Airway epithelial cell (primary cell): ENCODE data around the gene TGFB1. TPM values are rescaled to one million over a fixed set of nuclear protein-coding genes. Genes with fewer than 3 reads are reported as not detected.

Experiments
- total RNA-seq: library from RNA; depleted of rRNA; stranded (reverse); fragments of >200 nt; gene quantifications from 2 replicates; pipeline ENCODE4 v1.2.3, GENCODE V29; 2015

TGFB1 gene
- total RNA-seq, result 22.7 and 29.6 TPM in 2 replicates

DNA sequence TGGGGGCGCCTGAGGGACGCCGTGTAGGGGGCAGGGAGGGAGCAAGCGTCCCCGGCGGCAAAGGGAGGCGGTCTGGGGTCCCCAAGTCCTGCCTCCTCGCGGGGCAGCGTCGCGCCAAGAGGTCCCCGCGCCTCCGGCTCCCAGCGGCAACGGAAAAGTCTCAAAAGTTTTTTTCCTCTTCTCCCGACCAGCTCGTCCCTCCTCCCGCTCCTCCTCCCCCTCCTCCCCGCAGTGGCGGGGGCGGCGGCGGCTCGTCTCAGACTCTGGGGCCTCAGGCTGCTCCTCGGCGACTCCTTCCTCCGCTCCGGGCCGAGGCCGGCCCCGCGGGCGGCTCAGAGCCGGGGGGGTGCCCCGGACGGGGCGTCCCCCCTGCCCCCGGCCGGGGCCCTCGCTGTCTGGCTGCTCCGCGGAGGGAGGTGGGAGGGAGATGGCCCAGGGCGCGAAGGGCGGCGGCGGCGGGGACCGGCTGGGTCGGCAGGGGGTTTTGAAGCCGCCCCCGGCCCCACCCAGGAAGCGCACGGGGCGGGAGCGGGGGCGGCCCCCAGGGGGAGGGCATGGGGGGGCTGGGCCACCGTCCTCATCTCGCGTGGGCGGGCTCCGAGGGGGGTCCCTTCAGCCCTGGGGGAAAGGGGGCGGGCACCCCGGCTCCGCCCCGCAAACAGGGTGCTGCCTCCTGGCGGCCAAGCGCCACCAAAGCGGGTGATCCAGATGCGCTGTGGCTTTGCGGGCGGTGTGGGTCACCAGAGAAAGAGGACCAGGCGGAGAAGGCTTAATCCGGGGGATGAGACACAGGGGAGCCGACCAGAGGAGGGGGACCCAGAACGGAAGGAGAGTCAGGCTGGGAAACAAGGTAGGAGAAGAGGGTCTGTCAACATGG, at the start of gene TGFB1:
Gene TGFB1, minus strand, starts transcription at position 457 of the 877 bp plus-strand sequence. CDS start 878 bp downstream, outside the sequence.

DNA sequence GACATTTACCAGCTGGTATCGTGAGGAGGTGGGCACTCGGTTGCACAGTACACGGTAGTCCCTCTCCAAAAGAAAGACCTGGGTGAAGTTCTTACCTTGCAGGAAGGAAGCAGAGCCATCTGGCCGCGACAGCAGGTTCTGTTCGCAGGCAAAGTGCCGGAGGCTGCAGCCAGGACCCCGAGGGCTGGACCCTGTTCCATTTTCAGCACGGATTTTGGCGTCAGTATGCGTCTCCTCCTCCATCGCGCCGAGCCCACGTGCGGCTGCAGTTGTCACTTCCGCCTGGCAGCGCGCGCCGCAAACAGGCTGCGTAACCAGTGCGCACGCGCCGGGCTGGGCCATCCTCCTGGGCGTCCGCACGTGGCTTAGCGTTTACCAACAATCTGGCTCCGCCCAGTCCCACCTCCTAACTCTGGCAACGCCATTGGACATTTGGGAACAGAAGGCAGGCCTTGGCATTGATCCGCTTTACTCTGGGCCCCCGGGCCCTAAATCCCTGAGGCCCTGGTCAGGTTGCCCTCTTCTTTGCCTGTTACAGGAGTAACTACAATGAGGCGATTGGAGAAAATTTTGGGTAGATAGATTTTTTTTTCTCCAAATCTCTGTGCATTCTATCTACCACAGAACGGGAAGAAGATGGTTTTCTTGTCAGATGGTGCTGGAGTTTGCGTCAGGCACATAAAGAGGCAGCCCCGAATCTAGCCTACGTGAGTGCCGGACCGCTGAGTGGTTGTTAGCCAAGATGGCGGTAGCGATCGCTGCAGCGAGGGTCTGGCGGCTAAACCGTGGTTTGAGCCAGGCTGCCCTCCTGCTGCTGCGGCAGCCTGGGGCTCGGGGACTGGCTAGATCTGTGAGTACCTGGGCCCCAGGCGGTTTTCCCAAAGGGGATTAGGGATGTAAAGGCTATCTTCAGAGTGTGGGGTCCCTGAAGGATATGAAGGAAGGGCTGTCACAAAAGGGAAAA, 43.6 kb upstream of the TGFB1 start, which contains the start of the genes BCKDHA and EXOSC5:
Gene BCKDHA, plus strand, starts transcription at position 733 of the 964 bp plus-strand sequence. Its CDS starts 10 bp downstream, at position 743.
Gene EXOSC5, minus strand, starts transcription at position 274 of the 964 bp plus-strand sequence. Its CDS starts 31 bp downstream, at position 243.

DNA sequence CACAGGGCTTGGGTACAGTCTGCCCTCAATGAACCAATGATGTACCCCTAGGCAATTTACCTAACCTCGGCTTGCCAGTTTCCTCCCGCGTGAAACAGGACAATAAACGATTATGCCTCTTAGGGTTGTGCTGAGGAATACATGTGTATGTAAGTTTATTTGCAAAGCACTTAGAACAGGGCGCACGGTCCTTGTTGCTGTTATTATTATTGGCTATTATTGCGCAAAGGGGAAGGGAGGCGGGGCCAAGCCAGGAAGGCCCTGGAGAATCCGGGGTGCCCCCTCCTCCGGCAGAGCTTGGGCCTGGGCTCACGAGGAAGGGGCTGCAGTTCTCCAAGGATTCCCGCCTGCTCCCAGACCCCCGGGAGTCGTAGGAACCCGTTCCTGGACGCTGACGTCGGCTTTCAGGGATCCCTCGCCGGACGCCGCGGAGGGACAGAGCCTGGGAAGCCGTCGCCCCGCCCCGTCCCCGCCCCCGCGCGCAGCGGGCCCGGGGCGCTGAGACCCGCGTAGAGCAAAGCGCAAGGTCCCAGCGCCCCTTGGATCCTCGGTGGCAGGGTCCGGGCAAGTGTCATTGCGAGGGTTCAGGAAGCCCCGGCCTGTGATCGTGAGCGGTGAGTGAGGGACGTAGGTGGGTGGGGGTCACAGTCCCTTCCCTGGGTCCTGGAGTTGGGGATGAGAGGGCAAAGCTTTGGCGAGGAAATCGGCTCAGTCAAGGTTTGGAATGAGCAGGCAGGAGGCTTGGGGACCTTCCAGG, 22.7 kb upstream of the TGFB1 start, which contains the start of gene TMEM91:
Gene TMEM91, plus strand, starts transcription at position 293 of the 757 bp plus-strand sequence. CDS start 1,777 bp downstream, outside the sequence.

DNA sequence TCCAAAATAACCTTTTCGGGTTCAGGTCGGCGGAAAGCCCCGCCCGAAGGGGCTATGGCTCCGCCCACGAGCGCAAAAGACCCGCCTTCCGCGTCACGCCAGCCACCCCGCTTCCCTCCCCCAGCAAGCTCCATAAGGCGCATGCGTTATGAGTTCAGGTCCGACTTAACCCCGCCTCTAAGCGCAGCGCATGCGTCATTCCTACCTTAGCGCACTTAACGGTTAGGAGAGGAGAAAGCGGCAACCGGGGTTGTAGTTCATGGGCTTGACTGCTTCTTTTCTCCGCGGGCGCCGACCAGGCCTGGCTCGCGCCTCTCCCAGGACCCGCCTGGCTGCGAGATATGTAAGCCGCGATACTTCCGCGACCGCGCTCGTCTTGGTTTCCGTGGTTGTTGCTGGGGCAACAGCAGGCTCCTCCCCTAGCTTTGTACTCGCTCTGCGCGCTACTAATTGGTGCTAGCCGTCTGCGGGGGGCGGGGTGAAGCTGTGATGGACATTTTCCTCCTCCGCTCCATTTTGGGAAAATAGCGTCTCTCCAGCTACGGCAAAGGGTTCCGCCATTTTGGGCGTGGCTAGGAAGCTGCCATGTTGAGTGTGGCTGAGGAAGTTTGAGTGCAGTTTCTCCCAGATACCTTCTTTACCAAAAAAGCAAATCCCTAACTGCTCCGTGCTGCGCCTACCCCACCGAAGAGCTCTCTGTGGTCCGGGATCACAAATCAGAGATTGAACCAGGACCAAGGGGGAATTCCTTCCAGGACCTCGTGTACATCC, 10.2 kb upstream of the TGFB1 start, which contains the start of gene B9D2:
Gene B9D2, minus strand, starts transcription at position 397 of the 771 bp plus-strand sequence. CDS start 630 bp downstream, outside the sequence.

DNA sequence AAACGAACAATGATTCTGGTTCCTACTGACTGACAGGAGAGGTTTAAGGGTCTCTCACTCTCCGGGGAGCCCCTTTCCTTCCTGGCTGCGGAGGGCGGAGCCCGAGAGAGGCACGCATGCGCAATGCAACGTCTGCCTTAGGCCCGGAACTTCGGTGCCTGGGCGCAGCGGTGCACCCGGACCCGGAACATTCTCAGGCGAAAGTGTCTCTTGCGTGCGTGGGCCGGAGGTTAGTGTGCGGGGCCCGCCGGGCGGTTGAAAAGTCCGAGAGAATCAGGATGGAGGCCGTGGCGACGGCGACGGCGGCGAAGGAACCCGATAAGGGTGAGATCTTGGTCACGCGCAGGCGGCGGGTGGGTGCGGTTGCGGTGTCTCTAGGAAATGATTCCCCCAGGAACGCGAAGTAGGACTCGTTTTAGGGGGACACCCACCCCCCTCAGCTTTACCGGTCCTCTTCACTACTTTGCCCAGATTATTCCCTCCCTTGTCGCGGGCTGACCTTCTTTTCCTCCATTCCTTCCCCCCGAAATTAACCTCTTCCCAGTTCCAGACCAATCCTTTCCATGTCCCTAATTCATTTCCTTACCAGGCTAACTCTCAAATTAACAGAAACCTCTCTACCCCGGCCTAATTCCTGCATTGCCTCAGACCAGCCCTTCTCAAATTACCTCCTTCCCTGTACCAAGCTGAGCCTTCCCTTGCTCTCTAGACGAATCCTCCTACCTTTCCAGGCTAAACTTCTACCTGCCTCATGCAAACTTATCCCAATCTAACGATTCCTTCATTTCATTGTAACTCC, 43.5 kb downstream of the TGFB1 start, which contains the start of gene CCDC97:
Gene CCDC97, plus strand, starts transcription at position 140 of the 799 bp plus-strand sequence. Its CDS starts 139 bp downstream, at position 279.

Other genes with a start within 250 kb of the TGFB1 start
- 0.07 TPM in 1 of 2 replicates, not detected in the other for gene CYP2F1, start 239.5 kb downstream of the TGFB1 start, total RNA-seq
- gene CYP2S1, start 160.7 kb downstream of the TGFB1 start, total RNA-seq, result 24.9 and 26.9 TPM in 2 replicates
- gene AXL, start 134.7 kb downstream of the TGFB1 start, total RNA-seq, result 73.9 and 87.1 TPM in 2 replicates
- 117 and 139 TPM in 2 replicates for gene HNRNPUL1, start 89.5 kb downstream of the TGFB1 start, total RNA-seq
- gene CCDC97, start 43.8 kb downstream of the TGFB1 start, total RNA-seq, result 12.1 and 15.2 TPM in 2 replicates
- gene B9D2, start 10.2 kb upstream of the TGFB1 start, total RNA-seq, result 3.0 and 3.4 TPM in 2 replicates
- 3.9 and 6.8 TPM in 2 replicates for gene TMEM91, start 22.6 kb upstream of the TGFB1 start, total RNA-seq
- gene EXOSC5, start 43.4 kb upstream of the TGFB1 start, total RNA-seq, result 25.2 and 29.5 TPM in 2 replicates
- gene BCKDHA, start 43.9 kb upstream of the TGFB1 start, total RNA-seq, result 32.9 and 52.9 TPM in 2 replicates
- 5.9 and 7.5 TPM in 2 replicates for gene B3GNT8, start 73.5 kb upstream of the TGFB1 start, total RNA-seq
- gene DMAC2, start 86.0 kb upstream of the TGFB1 start, total RNA-seq, result 46.4 and 48.8 TPM in 2 replicates
- not detected in 2 replicates for gene ERICH4, start 89.2 kb upstream of the TGFB1 start, total RNA-seq
- gene CEACAM21, start 222.2 kb upstream of the TGFB1 start, total RNA-seq, result not detected in 2 replicates